Activated CD8-positive, alpha-beta memory T cell treated with anti-CD3 and anti-CD28 coated beads, Interleukin-2, amount 50 U/mL, for 4 hours (primary cell): ENCODE results near the gene SERPINB1.
"Not testable (repeated sequence)": the region's sequence is repeated elsewhere in the genome, so short reads cannot be mapped to it uniquely, and the experiment has no call there.

ENCODE experiments used
- DNase-seq: peaks from one replicate; pipeline ENCODE4 v3.0.0-alpha.2; 2020

Gene SERPINB1

GRCh38 chr6:2841264-2842138 is at the start of gene SERPINB1:
Gene SERPINB1, minus strand, starts transcription at chr6:2841863. Its CDS starts 1,277 bp downstream, at chr6:2840586.
- DNase-seq = peak; percentile 74

- DNase-seq = no peak
Observed at GRCh38 chr6:2890976-2891767, 49.5 kb upstream of the SERPINB1 start.

GRCh38 chr6:2885967-2886735 is 44.5 kb upstream of the SERPINB1 start:
- DNase-seq = no peak

GRCh38 chr6:2884804-2885203 is 43.1 kb upstream of the SERPINB1 start:
- no peak for DNase-seq

- DNase-seq = no peak
Observed at GRCh38 chr6:2883673-2884072, 42.0 kb upstream of the SERPINB1 start.

- DNase-seq = no peak
Observed at GRCh38 chr6:2881423-2881822, 39.8 kb upstream of the SERPINB1 start.

GRCh38 chr6:2880156-2880555 is 38.5 kb upstream of the SERPINB1 start:
- not testable (repeated sequence) for DNase-seq

GRCh38 chr6:2877960-2878359 is 36.3 kb upstream of the SERPINB1 start:
- DNase-seq = no peak

GRCh38 chr6:2877057-2877882 is 35.6 kb upstream of the SERPINB1 start:
- no peak for DNase-seq

- DNase-seq = no peak
Observed at GRCh38 chr6:2876210-2877056, 34.8 kb upstream of the SERPINB1 start.

- peak; percentile 64 for DNase-seq
Observed at GRCh38 chr6:2875359-2876191, 33.9 kb upstream of the SERPINB1 start.

- no peak for DNase-seq
Observed at GRCh38 chr6:2873643-2874042, 32.0 kb upstream of the SERPINB1 start.

- DNase-seq = no peak
Observed at GRCh38 chr6:2872423-2873358, 31.0 kb upstream of the SERPINB1 start.

GRCh38 chr6:2871953-2872352 is 30.3 kb upstream of the SERPINB1 start:
- no peak for DNase-seq

GRCh38 chr6:2871102-2871501 is 29.4 kb upstream of the SERPINB1 start:
- DNase-seq = no peak

GRCh38 chr6:2870046-2870636 is 28.5 kb upstream of the SERPINB1 start:
- no peak for DNase-seq

GRCh38 chr6:2868637-2869036 is 27.0 kb upstream of the SERPINB1 start:
- no peak for DNase-seq

- DNase-seq = no peak
Observed at GRCh38 chr6:2866171-2866846, 24.6 kb upstream of the SERPINB1 start.
